MM.1S (cell line): ENCODE measurements around the gene SLIT3.

Source experiments
- DNase-seq: peaks from one replicate; pipeline ENCODE4 v3.0.0-alpha.2; 2015
- H2AFZ ChIP-seq: fragments of 300-600 bp; sonication (generic); 2 replicates; pipeline ENCODE4 v1.6.0; 2016; ENCODE audit warnings: antibody characterized with exemption, low read length
- H3F3A ChIP-seq: fragments of 300-600 bp; sonication (generic); 2 replicates; pipeline ENCODE4 v1.6.1; 2016; ENCODE audit warnings: mild to moderate bottlenecking, antibody characterized with exemption, low read length, moderate library complexity, mixed read lengths; ENCODE audit not compliant: insufficient read depth
- H3K27ac ChIP-seq: fragments of 300-600 bp; sonication (generic); 2 replicates; pipeline ENCODE4 v1.5.1; 2016; ENCODE audit warnings: mild to moderate bottlenecking, low read length
- H3K27me3 ChIP-seq: fragments of 300-600 bp; sonication (generic); replicated peaks from 2 replicates; pipeline ENCODE4 v1.6.0; 2016; ENCODE audit warnings: low read length; ENCODE audit not compliant: insufficient read depth
- H3K36me3 ChIP-seq: fragments of 300-600 bp; sonication (generic); replicated peaks from 2 replicates; pipeline ENCODE4 v1.6.1; 2016; ENCODE audit warnings: mild to moderate bottlenecking, low read length, mixed read lengths; ENCODE audit not compliant: insufficient read depth
- H3K4me1 ChIP-seq: fragments of 300-600 bp; sonication (generic); 2 replicates; pipeline ENCODE4 v1.6.1; 2016; ENCODE audit warnings: low read length, mixed read lengths
- H3K4me2 ChIP-seq: fragments of 300-600 bp; sonication (generic); 2 replicates; pipeline ENCODE4 v1.6.0; 2016; ENCODE audit warnings: low read depth, low read length
- H3K4me3 ChIP-seq: fragments of 300-600 bp; sonication (generic); 2 replicates; pipeline ENCODE4 v1.5.1; 2016; ENCODE audit warnings: low read length, mixed read lengths
- H3K79me2 ChIP-seq: fragments of 300-600 bp; sonication (generic); 2 replicates; pipeline ENCODE4 v1.6.1; 2016; ENCODE audit warnings: mixed run types, low read length, mixed read lengths
- H3K9ac ChIP-seq: fragments of 300-600 bp; sonication (generic); 2 replicates; pipeline ENCODE4 v1.6.1; 2016; ENCODE audit warnings: low read length, mixed read lengths
- H3K9me2 ChIP-seq: fragments of 300-600 bp; sonication (generic); replicated peaks from 2 replicates; pipeline ENCODE4 v1.6.1; 2016; ENCODE audit warnings: mild to moderate bottlenecking, low read length, mixed read lengths; ENCODE audit not compliant: insufficient read depth
- H3K9me3 ChIP-seq: fragments of 300-600 bp; sonication (generic); replicated peaks from 2 replicates; pipeline ENCODE4 v1.6.1; 2016; ENCODE audit warnings: mild to moderate bottlenecking, low read length, mixed read lengths; ENCODE audit not compliant: insufficient read depth
- H4K20me1 ChIP-seq: fragments of 300-600 bp; sonication (generic); 2 replicates; pipeline ENCODE4 v1.6.1; 2016; ENCODE audit warnings: mild to moderate bottlenecking, low read length, moderate library complexity, mixed read lengths; ENCODE audit not compliant: insufficient read depth
- EZH2 ChIP-seq: fragments of 300-600 bp; sonication (generic); optimal IDR thresholded peaks from 2 replicates; pipeline ENCODE3; 2017; ENCODE audit warnings: low read depth, mild to moderate bottlenecking, antibody characterized with exemption, low read length, mixed read lengths
- EZH2phosphoT487 ChIP-seq: fragments of 300-600 bp; sonication (generic); IDR thresholded peaks from 2 replicates; pipeline ENCODE4 v1.6.1; 2018; ENCODE audit warnings: antibody characterized with exemption, low read length
- TF ChIP-seq, protein P1 (sequence below): fragments of 300-600 bp; sonication (generic); IDR thresholded peaks from 2 replicates; pipeline ENCODE4 v1.5.1; 2016; ENCODE audit warnings: antibody characterized with exemption, low read length, mixed read lengths

Gene SLIT3

DNA sequence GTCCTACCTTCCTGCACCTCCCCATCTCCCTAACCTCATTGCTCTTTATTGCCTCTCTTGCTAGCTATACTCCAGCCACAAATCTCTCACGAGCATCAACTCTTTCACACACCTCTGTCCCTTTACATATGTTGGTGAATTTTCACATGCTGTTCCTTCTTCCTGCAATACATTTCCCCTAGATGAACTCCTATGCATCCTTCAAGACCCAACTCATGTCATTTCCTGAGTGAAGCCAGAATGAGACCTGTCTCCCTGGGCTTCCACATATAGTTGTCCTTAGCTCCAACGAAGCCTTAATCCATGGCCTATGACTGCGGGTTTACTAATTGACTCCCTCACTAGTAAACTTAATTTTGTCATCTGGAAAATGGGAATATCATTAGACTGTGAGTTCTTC lies 424.5 kb downstream of the SLIT3 start:
- H3K9me3 ChIP-seq: no peaks in the 10 kb centered on the region
- H3K4me2 ChIP-seq: no peak overlapping the region
- H3K4me3 ChIP-seq: no peak overlapping the region
- H3K9ac ChIP-seq: no peak overlapping the region
- no peaks in the 10 kb centered on the region for H4K20me1 ChIP-seq
- H3K9me2 ChIP-seq: no peaks in the 10 kb centered on the region
- no peak for TF ChIP-seq EZH2
- H2AFZ ChIP-seq: no peak overlapping the region
- no peaks in the 10 kb centered on the region for H3F3A ChIP-seq
- H3K27ac ChIP-seq: no peak overlapping the region
- H3K79me2 ChIP-seq: no peaks in the 10 kb centered on the region
- DNase-seq: no peak
- no peaks in the 10 kb centered on the region for H3K27me3 ChIP-seq
- H3K36me3 ChIP-seq: no peaks in the 10 kb centered on the region
- no peaks in the 10 kb centered on the region for H3K4me1 ChIP-seq

DNA sequence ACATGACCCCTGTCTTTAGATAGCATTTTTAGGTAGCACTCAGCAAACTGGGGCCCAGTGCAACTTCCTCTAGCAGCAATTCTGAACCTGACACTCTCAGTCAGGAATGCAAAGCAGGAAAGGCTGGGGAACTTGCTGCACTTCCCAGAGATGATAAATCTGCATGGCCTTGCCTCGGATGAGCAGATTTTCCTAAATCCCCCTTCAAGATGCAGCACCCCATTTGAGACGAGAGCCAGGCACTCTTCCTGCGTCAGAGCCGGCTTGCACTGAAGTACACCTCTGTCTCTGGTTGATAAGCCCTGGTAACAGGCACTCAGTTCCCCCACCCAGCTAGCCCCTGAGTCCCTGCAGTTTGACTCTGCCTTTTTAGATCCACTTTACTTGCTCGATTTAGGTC lies 425.1 kb downstream of the SLIT3 start:
- Histone ChIP-seq H4K20me1 (no peaks in the 10 kb centered on the region), H3K36me3 (no peaks in the 10 kb centered on the region), H3F3A (no peaks in the 10 kb centered on the region), H2AFZ (no peak overlapping the region), H3K4me1 (no peaks in the 10 kb centered on the region), H3K79me2 (no peaks in the 10 kb centered on the region), H3K4me2 (no peak overlapping the region), H3K27ac (no peak overlapping the region), H3K4me3 (no peak overlapping the region), H3K27me3 (no peaks in the 10 kb centered on the region), H3K9me3 (no peaks in the 10 kb centered on the region), H3K9me2 (no peaks in the 10 kb centered on the region), H3K9ac (no peak overlapping the region)
- no peak for TF ChIP-seq EZH2phosphoT487
- no peak for TF ChIP-seq EZH2
- TF ChIP-seq, protein P1, sequence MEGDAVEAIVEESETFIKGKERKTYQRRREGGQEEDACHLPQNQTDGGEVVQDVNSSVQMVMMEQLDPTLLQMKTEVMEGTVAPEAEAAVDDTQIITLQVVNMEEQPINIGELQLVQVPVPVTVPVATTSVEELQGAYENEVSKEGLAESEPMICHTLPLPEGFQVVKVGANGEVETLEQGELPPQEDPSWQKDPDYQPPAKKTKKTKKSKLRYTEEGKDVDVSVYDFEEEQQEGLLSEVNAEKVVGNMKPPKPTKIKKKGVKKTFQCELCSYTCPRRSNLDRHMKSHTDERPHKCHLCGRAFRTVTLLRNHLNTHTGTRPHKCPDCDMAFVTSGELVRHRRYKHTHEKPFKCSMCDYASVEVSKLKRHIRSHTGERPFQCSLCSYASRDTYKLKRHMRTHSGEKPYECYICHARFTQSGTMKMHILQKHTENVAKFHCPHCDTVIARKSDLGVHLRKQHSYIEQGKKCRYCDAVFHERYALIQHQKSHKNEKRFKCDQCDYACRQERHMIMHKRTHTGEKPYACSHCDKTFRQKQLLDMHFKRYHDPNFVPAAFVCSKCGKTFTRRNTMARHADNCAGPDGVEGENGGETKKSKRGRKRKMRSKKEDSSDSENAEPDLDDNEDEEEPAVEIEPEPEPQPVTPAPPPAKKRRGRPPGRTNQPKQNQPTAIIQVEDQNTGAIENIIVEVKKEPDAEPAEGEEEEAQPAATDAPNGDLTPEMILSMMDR: no peak
- DNase-seq: no peak

DNA sequence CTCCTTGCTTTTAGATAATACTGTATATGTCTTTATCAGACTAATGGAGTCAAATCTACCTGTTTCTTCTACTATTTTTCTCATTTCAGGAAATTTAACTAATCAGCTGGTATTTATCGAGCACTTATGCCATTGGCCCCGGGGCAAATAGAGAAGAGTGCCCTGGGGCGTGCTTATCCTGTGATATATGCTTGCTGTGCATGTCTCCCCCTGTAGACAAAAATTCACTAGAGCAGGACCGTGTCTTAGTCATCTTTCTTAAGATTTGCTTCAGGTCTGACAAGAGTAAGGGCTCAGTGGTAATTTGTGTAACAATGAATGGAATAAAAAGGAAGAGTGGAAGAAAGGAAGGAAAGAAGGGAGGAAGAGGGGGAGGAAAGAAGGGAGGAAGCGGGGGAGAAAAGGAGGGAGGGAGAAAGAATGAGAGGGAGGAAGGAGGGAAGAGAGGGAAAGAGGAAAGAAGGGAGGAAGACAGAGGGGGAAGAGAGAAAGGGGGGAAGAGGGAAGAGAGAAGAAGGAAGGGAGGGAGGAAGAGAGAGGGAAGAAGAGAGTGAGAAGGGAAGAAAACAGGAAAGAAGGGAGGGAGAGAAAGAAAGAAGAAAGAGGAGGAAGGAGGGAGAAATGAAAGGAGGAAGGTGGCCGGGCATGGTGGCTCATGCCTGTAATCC lies 426.1 kb downstream of the SLIT3 start:
- DNase-seq: no peak
- Histone ChIP-seq H3K4me1 (no peaks in the 10 kb centered on the region), H3K9me2 (no peaks in the 10 kb centered on the region), H3K27me3 (no peaks in the 10 kb centered on the region), H3K36me3 (no peaks in the 10 kb centered on the region), H3K27ac (no peak overlapping the region), H2AFZ (no peak overlapping the region), H3K9me3 (no peaks in the 10 kb centered on the region), H3F3A (no peaks in the 10 kb centered on the region), H3K4me3 (no peak overlapping the region), H3K9ac (no peak overlapping the region), H4K20me1 (no peaks in the 10 kb centered on the region), H3K79me2 (no peaks in the 10 kb centered on the region), H3K4me2 (no peak overlapping the region)
- TF ChIP-seq EZH2: no peak
- no peak for TF ChIP-seq EZH2phosphoT487
- TF ChIP-seq, protein P1: no peak

DNA sequence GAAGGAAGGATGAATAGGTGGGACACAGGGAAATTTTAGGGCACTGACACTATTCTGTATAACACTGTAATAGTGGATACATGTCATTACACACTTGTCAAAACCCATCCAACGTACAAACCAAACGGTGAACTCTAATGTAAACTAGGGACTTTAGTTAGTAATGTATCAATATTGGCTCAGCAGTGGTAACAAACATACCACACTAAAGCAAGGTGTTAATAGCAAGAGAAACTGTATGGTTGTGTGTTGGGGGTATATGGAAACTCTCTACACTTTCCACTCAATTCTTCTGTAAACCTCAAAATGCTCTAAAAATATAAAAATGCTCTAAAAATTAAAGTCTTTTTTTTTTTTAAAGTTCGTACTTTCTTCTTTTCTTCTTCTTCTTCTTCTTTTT lies 428.7 kb downstream of the SLIT3 start:
- Histone ChIP-seq H3K9me3 (no peaks in the 10 kb centered on the region), H3K9ac (no peak overlapping the region), H3K36me3 (no peaks in the 10 kb centered on the region), H3K4me2 (no peak overlapping the region), H3F3A (no peaks in the 10 kb centered on the region), H3K9me2 (no peaks in the 10 kb centered on the region), H3K27ac (no peak overlapping the region), H3K79me2 (no peaks in the 10 kb centered on the region), H2AFZ (no peak overlapping the region), H3K4me3 (no peak overlapping the region), H3K27me3 (no peaks in the 10 kb centered on the region), H3K4me1 (no peaks in the 10 kb centered on the region), H4K20me1 (no peaks in the 10 kb centered on the region)
- DNase-seq: no peak
- TF ChIP-seq EZH2phosphoT487 (no peak), EZH2 (no peak)
- TF ChIP-seq, protein P1: no peak
